Left lung (tissue), 10 donors: Measurements from ENCODE around the gene UBE2E2. TPM values are rescaled to one million over a fixed set of nuclear protein-coding genes. Genes with fewer than 3 reads are reported as not detected.

ENCODE experiments used
- ATAC-seq: fragments of 200-7000 bp; cut with Tn5 transposase; one replicate; pipeline ENCODE4 v1.9.1; 2020; ENCODE audit warnings: moderate library complexity
- DNase-seq, 4 donors: peaks; one replicate each; pipeline ENCODE4 v3.0.0-alpha.2; 2013 to 2020
- H3K27ac ChIP-seq, 2 donors: fragments of 200-600 bp; sonication (generic) in 1 of 2; one replicate each; pipeline versions ENCODE4 v1.5.0 to v1.8.0; 2020 to 2021
- H3K27me3 ChIP-seq, 2 donors: fragments of 200-600 bp; sonication (generic) in 1 of 2; one replicate each; pipeline versions ENCODE4 v1.5.0 to v1.8.0; 2020 to 2021
- H3K36me3 ChIP-seq, 2 donors: fragments of 200-600 bp; sonication (generic) in 1 of 2; one replicate each; pipeline versions ENCODE4 v1.5.0 to v1.8.0; 2020 to 2021
- H3K4me1 ChIP-seq, 2 donors: fragments of 200-600 bp; one replicate each; pipeline ENCODE4 v1.8.0; 2021
- H3K4me3 ChIP-seq, 2 donors: fragments of 200-600 bp; sonication (generic) in 1 of 2; one replicate each; pipeline versions ENCODE4 v1.5.0 to v1.8.0; 2020 to 2021; ENCODE audit warnings: mild to moderate bottlenecking in 1 of 2
- H3K9me3 ChIP-seq, 2 donors: fragments of 200-600 bp; sonication (generic) in 1 of 2; one replicate each; pipeline versions ENCODE4 v1.5.0 to v1.8.0; 2020 to 2021
- CTCF ChIP-seq, 2 donors: fragments of 200-600 bp; sonication (generic) in 1 of 2; IDR thresholded peaks; one replicate each; pipeline versions ENCODE4 v1.5.0 to v1.8.0; 2021; ENCODE audit warnings: antibody characterized with exemption in 2 of 2
- intact Hi-C, 2 donors: fragments of 100-400 bp; cut with DNase I; formaldehyde crosslinking; loops; one replicate each; pipeline versions ENCODE4 v1.11.2 to v1.14.2; 2022
- polyA plus RNA-seq, 6 donors: library from polyadenylated mRNA; unstranded; fragments of 120-200 nt; gene quantifications; one replicate each; pipeline ENCODE4 v1.2.1, GENCODE V29; 2013; ENCODE audit not compliant: insufficient read length in 6 of 6
- total RNA-seq, 2 donors: library from RNA; stranded (reverse); fragmentation: NEBNext Ultra II Directional; extraction: Animal tissue kit (Norgen Biotek cat#: 25700); gene quantifications; one replicate each; pipeline ENCODE4 v1.2.1, GENCODE V29; 2021
- donor health status: DM: no; HTN: yes; CAD: no.
- donor health status: DM: no; HTN: no; CAD: no.

UBE2E2 gene
- total and polyA plus RNA-seq, 8 donors = 42.3 to 55.6 (median 47.5) TPM

- intact Hi-C loops = no loop called here
- Histone ChIP-seq H3K27ac (no peak overlapping the region), H3K4me3 (no peak overlapping the region), H3K36me3 (no peaks in the 10 kb centered on the region), H3K9me3 (no peaks in the 10 kb centered on the region), H3K27me3 (no peaks in the 10 kb centered on the region), H3K4me1 (peaks cover 0 to 5% of the 10 kb centered on the region in 2 donors)
- no peak for DNase-seq
- TF ChIP-seq CTCF (IDR thresholded peaks at IDR 0.05) = no peak
- no peak for ATAC-seq
Measured at GRCh38 chr3:23442598-23443383, 239.7 kb downstream of the UBE2E2 start.

GRCh38 chr3:23444386-23444785, 241.3 kb downstream of the UBE2E2 start:
- intact Hi-C loops = no loop called here
- H3K36me3 ChIP-seq = no peaks in the 10 kb centered on the region
- H3K27me3 ChIP-seq = no peaks in the 10 kb centered on the region
- no peak for TF ChIP-seq CTCF (IDR thresholded peaks at IDR 0.05)
- peaks cover 0 to 5% of the 10 kb centered on the region in 2 donors for H3K4me1 ChIP-seq
- H3K4me3 ChIP-seq = no peak overlapping the region
- DNase-seq (no peak), ATAC-seq (no peak)
- H3K27ac ChIP-seq = no peak overlapping the region
- H3K9me3 ChIP-seq = no peaks in the 10 kb centered on the region

GRCh38 chr3:23446301-23446700, 243.2 kb downstream of the UBE2E2 start:
- Histone ChIP-seq H3K36me3 (no peaks in the 10 kb centered on the region), H3K9me3 (no peaks in the 10 kb centered on the region), H3K4me3 (no peak overlapping the region), H3K4me1 (peaks cover 0 to 5% of the 10 kb centered on the region in 2 donors), H3K27me3 (no peaks in the 10 kb centered on the region), H3K27ac (no peak overlapping the region)
- no peak for ATAC-seq
- no peak for TF ChIP-seq CTCF (IDR thresholded peaks at IDR 0.05)
- intact Hi-C loops = no loop called here
- DNase-seq = no peak

- H3K27ac ChIP-seq = no peak overlapping the region
- ATAC-seq (no peak), DNase-seq (no peak)
- intact Hi-C loops = no loop called here
- H3K36me3 ChIP-seq = no peaks in the 10 kb centered on the region
- H3K9me3 ChIP-seq = no peaks in the 10 kb centered on the region
- TF ChIP-seq CTCF (IDR thresholded peaks at IDR 0.05) = no peak
- no peak overlapping the region for H3K4me3 ChIP-seq
- no peaks in the 10 kb centered on the region for H3K27me3 ChIP-seq
- no peaks in the 10 kb centered on the region for H3K4me1 ChIP-seq
Measured at GRCh38 chr3:23448998-23449537, 245.9 kb downstream of the UBE2E2 start.

DNA sequence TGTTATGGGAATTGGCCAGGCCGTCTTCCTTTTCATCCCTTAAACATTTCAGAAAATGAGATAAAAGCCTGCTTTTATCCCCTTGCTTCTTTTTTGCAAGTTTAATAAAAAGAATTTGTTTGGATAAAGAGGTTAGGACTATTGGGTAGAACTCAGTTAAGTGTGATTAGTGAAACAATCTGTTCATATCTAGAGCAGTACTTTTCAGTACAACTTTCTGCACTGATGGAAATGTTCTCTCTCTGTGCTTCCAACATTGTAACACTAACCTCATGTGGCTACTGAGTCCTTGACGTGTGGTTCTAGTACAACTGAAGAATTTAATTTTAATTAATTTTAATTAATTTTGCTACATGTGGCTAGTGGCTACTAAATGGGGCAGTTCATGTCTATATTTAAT, 246.9 kb downstream of the UBE2E2 start:
- H3K4me1 ChIP-seq = peaks cover 0 to 5% of the 10 kb centered on the region in 2 donors
- H3K27ac ChIP-seq = no peak overlapping the region
- DNase-seq (no peak), ATAC-seq (no peak)
- intact Hi-C loops = no loop called here
- no peaks in the 10 kb centered on the region for H3K36me3 ChIP-seq
- no peaks in the 10 kb centered on the region for H3K27me3 ChIP-seq
- H3K9me3 ChIP-seq = no peaks in the 10 kb centered on the region
- H3K4me3 ChIP-seq = no peak overlapping the region
- TF ChIP-seq CTCF (IDR thresholded peaks at IDR 0.05) = no peak
